GM12874 (cell line): ENCODE results near the gene RIMS3.

Experiments
- CTCF ChIP-seq: IDR thresholded peaks from 2 replicates; pipeline ENCODE4 v1.5.1; 2011; ENCODE audit warnings: low read depth, mild to moderate bottlenecking, control low read depth, low read length, moderate library complexity; ENCODE audit not compliant: insufficient read depth

RIMS3 gene

GRCh38 chr1:40650075-40650474 is 15.4 kb downstream of the RIMS3 start:
- TF ChIP-seq CTCF, result peak; percentile 53

GRCh38 chr1:40649592-40649930 is 15.9 kb downstream of the RIMS3 start:
- TF ChIP-seq CTCF, result no peak

- TF ChIP-seq CTCF, result no peak
These were observed 16.4 kb downstream of the RIMS3 start for GRCh38 chr1:40648928-40649591.

GRCh38 chr1:40648200-40648599 is 17.3 kb downstream of the RIMS3 start:
- TF ChIP-seq CTCF, result no peak

GRCh38 chr1:40646315-40646714 is 19.2 kb downstream of the RIMS3 start:
- no peak for TF ChIP-seq CTCF

GRCh38 chr1:40645118-40645680 is 20.3 kb downstream of the RIMS3 start:
- TF ChIP-seq CTCF, result no peak

GRCh38 chr1:40641601-40642242 is 23.8 kb downstream of the RIMS3 start:
- TF ChIP-seq CTCF, result no peak
